Spleen (tissue), 13 donors: Measurements from ENCODE around the gene SEPHS1. TPM values are rescaled to one million over a fixed set of nuclear protein-coding genes. Genes with fewer than 3 reads are reported as not detected.
A peak's percentile ranks its signal among the peaks of the same experiment; 100 is the strongest.

ENCODE experiments used
- DNase-seq: peaks from one replicate; pipeline ENCODE4 v3.0.0-alpha.2; 2020
- H3K27ac ChIP-seq, 8 donors: fragments of 200-600 bp; sonication (generic) in 7 of 8; 1 replicate in 4 of 8; 2 replicates in 4 of 8; pipeline versions ENCODE4 v1.5.0 to v1.8.0; 2016 to 2021; ENCODE audit warnings: inconsistent platforms in 4 of 8, mild to moderate bottlenecking in 4 of 8, moderate library complexity in 1 of 8
- H3K27me3 ChIP-seq, 7 donors: fragments of 200-600 bp; sonication (generic) in 6 of 7; replicated peaks in 1 of 7; 1 replicate in 4 of 7; 2 replicates in 3 of 7; pipeline versions ENCODE4 v1.5.0 to v1.8.0; 2016 to 2021; ENCODE audit warnings: inconsistent platforms in 3 of 7, mild to moderate bottlenecking in 1 of 7
- H3K36me3 ChIP-seq, 6 donors: fragments of 200-600 bp; sonication (generic) in 5 of 6; 1 replicate in 4 of 6; 2 replicates in 2 of 6; pipeline versions ENCODE4 v1.5.0 to v1.8.0; 2016 to 2021; ENCODE audit warnings: inconsistent platforms in 2 of 6
- H3K4me1 ChIP-seq, 6 donors: fragments of 200-600 bp; sonication (generic) in 5 of 6; 1 replicate in 3 of 6; 2 replicates in 3 of 6; pipeline versions ENCODE4 v1.5.0 to v1.8.0; 2016 to 2021; ENCODE audit warnings: inconsistent platforms in 3 of 6
- H3K4me3 ChIP-seq, 8 donors: fragments of 200-600 bp; sonication (generic) in 7 of 8; 1 replicate in 4 of 8; 2 replicates in 4 of 8; pipeline versions ENCODE4 v1.5.0 to v1.8.0; 2016 to 2021; ENCODE audit warnings: inconsistent platforms in 4 of 8, mild to moderate bottlenecking in 4 of 8, moderate library complexity in 2 of 8
- H3K9me3 ChIP-seq, 8 donors: fragments of 200-600 bp; sonication (generic) in 7 of 8; 1 replicate in 4 of 8; 2 replicates in 4 of 8; pipeline versions ENCODE4 v1.5.0 to v1.8.0; 2016 to 2021; ENCODE audit warnings: inconsistent platforms in 4 of 8
- POLR2A ChIP-seq, 3 donors: fragments of 450-650 bp; IDR thresholded peaks; one replicate each; pipeline ENCODE4 v1.5.1; 2017; ENCODE audit warnings: antibody characterized with exemption in 3 of 3, mild to moderate bottlenecking in 1 of 3
- POLR2AphosphoS5 ChIP-seq, 3 donors: sonication (generic); formaldehyde crosslinking; IDR thresholded peaks; one replicate each; pipeline ENCODE4 v1.5.1; 2017; ENCODE audit warnings: antibody characterized with exemption in 3 of 3
- WGBS, 5 donors: extraction: QIAGEN DNeasy Blood & Tissue Kit in 3 of 5; methylation state at CpG; one replicate each; pipeline versions ENCODE4 v1.1.5 to v1.1.7; 2013 to 2018; 5-methylcytosine and 5-hydroxymethylcytosine counted together
- intact Hi-C: fragments of 100-400 bp; cut with DNase I; formaldehyde crosslinking; loops from one replicate; pipeline ENCODE4 v1.15.0; 2023; ENCODE audit warnings: low total_unique reads
- long read RNA-seq, 2 donors: transcript quantifications; one replicate each; lab custom pipeline, GENCODE V29; 2026
- polyA plus RNA-seq, 3 donors: library from polyadenylated mRNA; stranded (reverse); fragments of 200-250 nt; gene quantifications; one replicate each; pipeline ENCODE4 v1.2.1, GENCODE V29; 2013
- total RNA-seq, 7 donors: library from RNA; depleted of rRNA in 3 of 7; stranded (reverse); fragments of >200 nt in 3 of 7; fragmentation: NEBNext Ultra II Directional in 4 of 7; extraction: Animal tissue kit (Norgen Biotek cat#: 25700) in 4 of 7; gene quantifications; one replicate each; pipeline versions ENCODE4 v1.1.0 to v1.2.1, GENCODE V29; 2016 to 2021
- TF ChIP-seq, protein P1 (sequence below), 11 experiments: fragments of 200-600 bp in 7 of 11; fragments of 450-650 bp in 4 of 11; sonication (generic) in 4 of 11; IDR thresholded peaks in 8 of 11; conservative IDR thresholded peaks in 3 of 11; 1 replicate in 7 of 11; 2 replicates in 4 of 11; pipeline versions ENCODE4 v1.4.0 to v1.8.0; 2016 to 2021; ENCODE audit warnings: antibody characterized with exemption in 11 of 11, inconsistent platforms in 4 of 11, mild to moderate bottlenecking in 1 of 11
- donor health status: healthy with polysubstance abuse.
- donor health status: DM: no; HTN: no; CAD: no; lungs with moderate emphysema.
- donor health status: DM: no; HTN: no; CAD: no.
- donor health status: Bipolar disorder and iron deficiency.
- donor health status: healthy.
- donor health status: DM: no; HTN: no; CAD: no.
- donor health status: DM: yes; HTN: yes; CAD: no.

SEPHS1 gene, protein sequence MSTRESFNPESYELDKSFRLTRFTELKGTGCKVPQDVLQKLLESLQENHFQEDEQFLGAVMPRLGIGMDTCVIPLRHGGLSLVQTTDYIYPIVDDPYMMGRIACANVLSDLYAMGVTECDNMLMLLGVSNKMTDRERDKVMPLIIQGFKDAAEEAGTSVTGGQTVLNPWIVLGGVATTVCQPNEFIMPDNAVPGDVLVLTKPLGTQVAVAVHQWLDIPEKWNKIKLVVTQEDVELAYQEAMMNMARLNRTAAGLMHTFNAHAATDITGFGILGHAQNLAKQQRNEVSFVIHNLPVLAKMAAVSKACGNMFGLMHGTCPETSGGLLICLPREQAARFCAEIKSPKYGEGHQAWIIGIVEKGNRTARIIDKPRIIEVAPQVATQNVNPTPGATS
- total RNA-seq (10 to 100 TPM; 25.2 to 44.0 (median 31.4) TPM), polyA plus RNA-seq (10 to 100 TPM; 15.4 to 23.5 (median 19.0) TPM)
- long read RNA-seq, donor 1, transcript SEPHS1-201 (9 exons, 3,273 nt), result major isoform, 15 of 52 reads
- long read RNA-seq, donor 1, partial matches to known transcripts, result 37 of 52 reads
- long read RNA-seq, donor 1, other reads (novel, unspliced or antisense), result 0 of 52 reads
- long read RNA-seq, donor 2, transcript SEPHS1-201 (9 exons, 3,273 nt), result major isoform, 6 of 25 reads
- long read RNA-seq, donor 2, partial matches to known transcripts, result 12 of 25 reads
- long read RNA-seq, donor 2, other reads (novel, unspliced or antisense), result 6 of 25 reads

DNA sequence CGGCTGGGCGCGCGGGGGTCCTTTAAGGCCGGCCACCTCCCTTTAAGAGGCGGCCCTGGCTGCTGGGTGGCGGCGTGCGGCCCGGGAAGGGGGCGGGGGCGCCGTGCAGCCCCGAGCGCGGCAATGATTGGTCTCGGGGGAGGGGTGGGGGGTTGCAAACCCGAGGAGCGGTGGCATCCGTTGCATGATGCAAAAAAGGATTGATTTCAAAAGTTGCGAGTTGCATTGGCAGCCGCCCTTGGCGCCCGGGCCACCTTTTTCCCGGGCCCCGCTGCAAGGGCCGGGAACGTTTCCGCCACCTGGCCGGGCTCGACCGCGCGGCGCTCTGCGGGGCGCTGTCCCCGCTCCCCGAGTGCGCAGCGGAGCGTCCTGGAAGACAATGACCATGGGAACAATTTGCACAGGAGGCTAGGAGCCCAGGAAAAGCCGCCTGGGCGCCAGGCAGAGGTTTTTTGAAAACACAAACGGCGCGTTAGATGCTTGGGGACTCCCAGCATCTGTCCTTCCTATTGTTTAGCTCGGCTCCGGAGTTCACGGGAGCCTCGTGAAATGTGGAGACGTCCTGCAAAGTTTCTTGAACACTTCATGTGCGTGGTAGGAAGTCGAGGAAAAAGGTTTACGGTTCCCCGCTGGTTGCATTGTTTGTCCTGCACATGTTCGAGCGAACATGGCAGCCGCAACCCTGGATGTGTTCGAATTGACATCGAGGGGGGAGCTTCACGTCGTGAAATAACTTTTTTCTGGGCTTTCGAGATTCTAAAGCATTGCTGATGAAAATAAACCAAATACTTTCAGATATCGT, at the start of gene SEPHS1:
TSS of gene SEPHS1 (minus strand) at position 78 of the 802 bp plus-strand sequence. CDS start 3,343 bp downstream, outside the sequence.
- WGBS, 5 donors, result 0 to 1% (median 0%) methylated on average over 44 to 65 of the region's 65 CpGs
- intact Hi-C loops, result no loop called here
- Histone ChIP-seq H3K27me3 (peaks cover 0 to 25% (median 0%) of the 10 kb centered on the region in 7 donors), H3K4me3 (peak within 1 kb of the TSS; percentile 66 to 100 (median 98)), H3K27ac (peak within 1 kb of the TSS; percentile 88 to 97 (median 95)), H3K9me3 (no peaks in the 10 kb centered on the region), H3K36me3 (peaks cover 0 to 14% (median 0%) of the 10 kb centered on the region in 6 donors), H3K4me1 (peaks cover 7 to 69% (median 45%) of the 10 kb centered on the region in 6 donors)
- TF ChIP-seq POLR2AphosphoS5 (IDR thresholded peaks at IDR 0.05), result peak; percentile 13 to 76 (median 64)
- TF ChIP-seq, protein P1, sequence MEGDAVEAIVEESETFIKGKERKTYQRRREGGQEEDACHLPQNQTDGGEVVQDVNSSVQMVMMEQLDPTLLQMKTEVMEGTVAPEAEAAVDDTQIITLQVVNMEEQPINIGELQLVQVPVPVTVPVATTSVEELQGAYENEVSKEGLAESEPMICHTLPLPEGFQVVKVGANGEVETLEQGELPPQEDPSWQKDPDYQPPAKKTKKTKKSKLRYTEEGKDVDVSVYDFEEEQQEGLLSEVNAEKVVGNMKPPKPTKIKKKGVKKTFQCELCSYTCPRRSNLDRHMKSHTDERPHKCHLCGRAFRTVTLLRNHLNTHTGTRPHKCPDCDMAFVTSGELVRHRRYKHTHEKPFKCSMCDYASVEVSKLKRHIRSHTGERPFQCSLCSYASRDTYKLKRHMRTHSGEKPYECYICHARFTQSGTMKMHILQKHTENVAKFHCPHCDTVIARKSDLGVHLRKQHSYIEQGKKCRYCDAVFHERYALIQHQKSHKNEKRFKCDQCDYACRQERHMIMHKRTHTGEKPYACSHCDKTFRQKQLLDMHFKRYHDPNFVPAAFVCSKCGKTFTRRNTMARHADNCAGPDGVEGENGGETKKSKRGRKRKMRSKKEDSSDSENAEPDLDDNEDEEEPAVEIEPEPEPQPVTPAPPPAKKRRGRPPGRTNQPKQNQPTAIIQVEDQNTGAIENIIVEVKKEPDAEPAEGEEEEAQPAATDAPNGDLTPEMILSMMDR (IDR thresholded peaks at IDR 0.05 in 8 of 11, conservative IDR thresholded peaks at IDR 0.05 in 3 of 11), result no peak
- TF ChIP-seq POLR2A (IDR thresholded peaks at IDR 0.05), result no peak
- peak; percentile 93 for DNase-seq

DNA sequence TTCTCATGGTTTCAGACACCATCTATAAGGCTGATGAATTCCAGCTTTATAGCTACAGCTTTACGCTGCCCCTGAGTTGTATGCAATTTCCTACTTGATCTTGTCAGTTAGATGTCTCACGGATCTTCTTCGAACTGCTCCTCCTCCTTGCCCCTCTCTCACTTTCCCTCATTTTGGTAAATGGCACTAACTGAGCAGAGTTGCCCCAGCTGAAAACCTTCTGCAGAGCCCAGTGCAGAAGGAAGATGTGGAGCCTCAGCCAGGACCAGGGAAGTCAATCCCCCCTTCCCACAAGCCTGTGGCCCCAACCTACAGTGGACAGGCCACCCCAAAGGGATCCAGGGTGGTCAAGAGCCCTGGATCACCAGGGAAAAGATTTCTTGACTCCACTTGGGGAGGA, 49.0 kb upstream of the SEPHS1 start:
- Histone ChIP-seq H3K27me3 (peaks cover 0 to 15% (median 0%) of the 10 kb centered on the region in 7 donors), H3K36me3 (no peaks in the 10 kb centered on the region), H3K9me3 (peaks cover 0 to 6% (median 0%) of the 10 kb centered on the region in 8 donors), H3K4me3 (no peak overlapping the region), H3K4me1 (no peaks in the 10 kb centered on the region), H3K27ac (no peak overlapping the region)
- intact Hi-C loops, result no loop called here
- 93 to 96% (median 93%) methylated on average over 3 of the region's 3 CpGs for WGBS, 5 donors
- TF ChIP-seq, protein P1 (IDR thresholded peaks at IDR 0.05 in 8 of 11, conservative IDR thresholded peaks at IDR 0.05 in 3 of 11), result no peak
- no peak for TF ChIP-seq POLR2AphosphoS5 (IDR thresholded peaks at IDR 0.05)
- TF ChIP-seq POLR2A (IDR thresholded peaks at IDR 0.05), result no peak
- DNase-seq, result no peak

DNA sequence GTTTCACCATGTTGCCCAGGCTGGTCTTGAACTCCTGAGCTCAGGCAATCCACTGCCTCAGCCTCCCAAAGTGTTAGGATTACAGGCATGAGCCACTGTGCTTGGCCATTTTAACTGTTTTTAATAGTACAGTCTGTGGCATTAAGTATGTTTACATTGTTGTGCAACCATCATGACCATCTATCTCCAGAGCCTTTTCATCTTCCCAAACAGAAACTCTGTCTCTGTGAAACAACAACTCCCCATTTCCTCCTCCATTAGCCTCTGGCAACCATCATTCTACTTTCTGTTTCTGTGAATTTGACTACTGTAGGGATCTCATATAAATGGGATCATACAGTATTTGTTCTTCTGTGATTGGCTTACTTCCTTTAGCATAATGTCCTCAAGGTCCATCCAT, 48.3 kb upstream of the SEPHS1 start:
- no peaks in the 10 kb centered on the region for H3K4me1 ChIP-seq
- intact Hi-C loops, result no loop called here
- H3K27ac ChIP-seq, result no peak overlapping the region
- H3K27me3 ChIP-seq, result peaks cover 0 to 13% (median 0%) of the 10 kb centered on the region in 7 donors
- peaks cover 0 to 6% (median 0%) of the 10 kb centered on the region in 8 donors for H3K9me3 ChIP-seq
- TF ChIP-seq, protein P1 (IDR thresholded peaks at IDR 0.05 in 8 of 11, conservative IDR thresholded peaks at IDR 0.05 in 3 of 11), result no peak
- TF ChIP-seq POLR2AphosphoS5 (IDR thresholded peaks at IDR 0.05) (no peak), POLR2A (IDR thresholded peaks at IDR 0.05) (no peak)
- no peak for DNase-seq
- H3K36me3 ChIP-seq, result no peaks in the 10 kb centered on the region
- no peak overlapping the region for H3K4me3 ChIP-seq
